GM19099 (cell line): ENCODE data around the gene PRPF31.

Experiments
- POLR2A ChIP-seq: IDR thresholded peaks from 3 replicates; pipeline ENCODE4 v1.6.1; 2011; ENCODE audit warnings: low read depth; ENCODE audit not compliant: insufficient read length; ENCODE audit errors: extremely low read depth

PRPF31 gene

GRCh38 chr19:54133957-54134590, 18.5 kb downstream of the PRPF31 start:
- TF ChIP-seq POLR2A, result no peak

- no peak for TF ChIP-seq POLR2A
These were observed 20.7 kb downstream of the PRPF31 start for GRCh38 chr19:54136086-54136863.

GRCh38 chr19:54136864-54137698, 21.5 kb downstream of the PRPF31 start:
- peak; percentile 81 for TF ChIP-seq POLR2A

DNA sequence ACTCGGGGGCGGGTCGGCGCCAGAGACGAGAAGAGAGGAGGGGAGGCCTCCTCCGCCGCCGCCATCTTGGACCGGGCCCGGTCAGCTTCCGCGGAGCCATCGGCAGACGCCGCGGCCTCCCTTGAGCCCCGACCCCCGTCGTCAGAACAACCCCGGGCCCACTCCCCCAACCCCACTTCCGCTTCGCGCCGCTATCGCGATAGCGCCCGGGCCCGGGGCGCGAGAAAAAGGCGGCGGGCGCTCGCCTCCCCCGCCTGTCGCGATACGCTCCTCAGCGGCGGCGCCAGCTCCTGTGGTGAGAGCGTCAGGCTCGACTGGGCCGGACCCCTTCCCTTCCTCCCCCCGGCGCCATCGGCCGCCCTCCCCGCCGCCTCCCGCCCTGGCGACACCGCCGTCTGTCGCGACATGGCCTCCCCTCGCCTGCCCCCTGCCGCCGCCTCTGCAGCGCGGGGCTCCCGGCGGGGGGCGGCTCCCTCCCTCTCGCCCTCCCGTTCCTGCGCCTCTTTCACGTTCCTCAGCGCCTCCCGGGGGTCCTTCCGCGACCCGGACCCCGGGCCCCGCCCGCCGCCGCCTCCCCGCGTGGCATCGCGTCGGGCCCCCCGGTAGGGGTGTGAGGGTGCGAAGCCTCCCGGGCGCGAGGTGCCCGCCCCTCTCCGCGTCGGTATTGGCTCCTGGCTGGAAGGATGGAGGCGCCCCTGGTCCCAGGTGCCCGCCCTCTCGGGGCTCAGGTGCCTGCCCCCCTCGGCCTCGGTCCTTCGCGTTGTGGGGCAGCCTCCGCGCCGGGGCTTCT, 22.3 kb downstream of the PRPF31 start, which contains the start of gene CNOT3:
Gene CNOT3 (plus strand): TSS at position 64 of the 790 bp plus-strand sequence. CDS start 5,217 bp downstream, outside the sequence.
- TF ChIP-seq POLR2A, result peak; percentile 87

DNA sequence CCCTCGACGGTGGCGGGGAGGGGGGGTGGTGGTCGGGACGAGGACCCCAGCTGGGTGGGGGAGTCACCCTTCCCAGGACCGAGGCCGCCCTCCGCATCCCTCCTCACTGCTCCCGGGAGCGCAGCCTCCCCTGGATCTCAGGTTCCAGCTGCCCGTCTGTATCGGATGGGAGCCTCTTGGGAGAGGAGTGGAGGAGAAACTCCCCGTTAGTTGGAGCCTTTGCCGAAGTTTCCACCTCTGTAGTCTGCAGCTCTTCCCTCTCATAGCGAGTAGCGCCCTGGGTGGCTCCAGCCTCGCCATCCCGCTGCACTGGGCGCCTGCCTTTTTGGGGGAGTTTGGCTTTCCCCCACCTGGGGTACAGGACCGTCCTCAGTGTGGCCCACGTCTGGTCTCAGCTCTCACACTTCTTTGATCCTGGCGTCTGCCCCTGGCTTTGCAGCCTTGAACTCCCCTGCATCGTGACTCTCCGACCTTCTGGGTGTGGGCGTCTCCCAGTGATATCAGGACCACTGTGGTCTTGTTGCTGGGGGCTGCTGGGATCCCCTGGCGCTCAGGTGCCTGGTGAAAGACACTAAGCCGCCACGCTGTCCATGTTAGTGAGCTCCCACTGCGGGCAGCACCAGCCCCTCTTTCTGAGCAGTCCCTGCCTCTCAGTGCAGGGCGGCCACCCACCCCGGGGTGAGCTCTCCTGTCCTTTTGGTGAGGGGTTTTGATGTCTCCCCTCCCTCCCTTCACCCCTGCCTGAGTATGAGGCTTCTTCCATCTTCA, 23.1 kb downstream of the PRPF31 start:
- TF ChIP-seq POLR2A, result no peak

GRCh38 chr19:54141356-54141755, 25.8 kb downstream of the PRPF31 start:
- TF ChIP-seq POLR2A, result no peak

DNA sequence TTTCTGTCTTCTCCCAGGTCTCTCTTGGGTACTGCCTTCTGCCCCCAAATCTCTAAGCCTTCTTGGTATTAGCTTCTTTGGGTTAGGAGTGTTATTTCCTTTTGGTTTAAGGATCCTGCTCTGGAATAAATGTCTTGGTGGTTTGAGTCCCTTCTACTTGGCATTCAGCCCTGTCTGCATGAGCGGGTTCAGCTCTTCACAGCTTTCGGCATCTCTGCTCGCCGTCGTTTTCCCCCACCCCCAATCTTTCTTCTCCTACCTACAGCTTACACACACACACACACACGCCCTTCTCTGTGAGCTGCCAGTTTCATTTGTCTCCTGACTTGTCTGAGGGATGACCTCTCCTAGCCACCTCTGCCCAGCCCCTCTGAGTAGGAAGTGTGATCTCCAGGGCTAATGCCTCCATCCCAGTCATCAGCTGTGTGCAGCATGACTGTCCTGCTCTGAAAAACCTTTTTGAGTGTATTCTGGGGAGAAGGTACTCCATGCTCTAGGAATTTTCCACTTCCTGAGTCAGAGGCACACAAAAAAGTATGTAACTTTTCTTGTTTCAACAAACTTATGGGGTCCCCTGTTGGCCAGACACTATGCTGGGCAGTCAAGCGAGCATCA, 26.7 kb downstream of the PRPF31 start:
- TF ChIP-seq POLR2A, result no peak

- no peak for TF ChIP-seq POLR2A
These were observed 30.1 kb downstream of the PRPF31 start for GRCh38 chr19:54145541-54146158.

- TF ChIP-seq POLR2A, result no peak
These were observed 32.1 kb downstream of the PRPF31 start for GRCh38 chr19:54147676-54148075.

DNA sequence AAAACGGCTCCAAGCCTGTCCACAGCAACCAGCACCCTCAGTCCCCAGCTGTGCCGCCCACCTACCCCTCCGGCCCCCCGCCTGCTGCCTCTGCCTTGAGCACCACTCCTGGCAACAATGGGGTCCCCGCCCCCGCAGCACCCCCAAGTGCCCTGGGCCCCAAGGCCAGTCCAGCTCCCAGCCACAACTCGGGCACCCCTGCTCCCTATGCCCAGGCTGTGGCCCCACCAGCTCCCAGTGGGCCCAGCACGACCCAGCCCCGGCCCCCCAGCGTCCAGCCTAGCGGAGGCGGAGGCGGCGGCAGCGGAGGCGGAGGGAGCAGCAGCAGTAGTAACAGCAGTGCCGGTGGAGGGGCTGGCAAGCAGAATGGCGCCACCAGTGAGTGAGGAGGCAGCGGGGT, 32.6 kb downstream of the PRPF31 start:
- TF ChIP-seq POLR2A, result no peak

DNA sequence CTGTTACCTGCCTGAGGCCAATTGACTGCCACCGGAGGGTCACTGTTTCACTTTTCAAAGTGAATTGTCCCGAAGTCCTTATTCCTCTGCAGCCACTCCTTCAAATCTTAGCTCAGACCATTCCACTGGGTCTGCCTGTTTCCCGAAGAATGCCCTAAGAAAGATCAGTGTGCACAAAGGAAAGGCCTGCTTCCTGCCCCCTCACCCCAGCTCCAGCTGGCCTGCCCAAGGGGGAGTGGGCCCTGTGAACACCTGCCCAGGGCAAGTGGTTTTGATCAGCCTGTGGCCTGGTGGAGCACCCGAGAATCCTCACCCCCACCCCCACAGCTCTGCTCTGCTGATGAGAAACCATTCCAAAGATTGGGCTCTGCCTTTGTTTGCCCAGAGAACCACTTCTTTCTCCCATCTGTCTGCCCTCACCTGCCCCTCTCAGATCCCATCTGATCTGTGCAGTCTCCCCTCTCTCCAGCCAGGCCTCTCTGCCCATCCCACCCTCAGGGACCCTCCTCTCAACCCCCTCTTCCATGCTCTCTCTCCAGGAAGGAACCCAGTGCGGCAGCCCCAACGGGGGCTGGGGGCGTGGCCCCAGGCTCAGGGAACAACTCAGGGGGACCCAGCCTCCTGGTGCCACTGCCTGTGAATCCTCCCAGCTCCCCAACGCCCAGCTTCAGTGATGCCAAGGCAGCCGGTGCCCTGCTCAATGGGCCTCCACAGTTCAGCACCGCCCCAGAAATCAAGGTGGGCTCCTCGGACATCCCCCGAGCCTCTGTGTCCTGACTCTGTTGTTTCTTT, 33.7 kb downstream of the PRPF31 start:
- TF ChIP-seq POLR2A, result no peak

DNA sequence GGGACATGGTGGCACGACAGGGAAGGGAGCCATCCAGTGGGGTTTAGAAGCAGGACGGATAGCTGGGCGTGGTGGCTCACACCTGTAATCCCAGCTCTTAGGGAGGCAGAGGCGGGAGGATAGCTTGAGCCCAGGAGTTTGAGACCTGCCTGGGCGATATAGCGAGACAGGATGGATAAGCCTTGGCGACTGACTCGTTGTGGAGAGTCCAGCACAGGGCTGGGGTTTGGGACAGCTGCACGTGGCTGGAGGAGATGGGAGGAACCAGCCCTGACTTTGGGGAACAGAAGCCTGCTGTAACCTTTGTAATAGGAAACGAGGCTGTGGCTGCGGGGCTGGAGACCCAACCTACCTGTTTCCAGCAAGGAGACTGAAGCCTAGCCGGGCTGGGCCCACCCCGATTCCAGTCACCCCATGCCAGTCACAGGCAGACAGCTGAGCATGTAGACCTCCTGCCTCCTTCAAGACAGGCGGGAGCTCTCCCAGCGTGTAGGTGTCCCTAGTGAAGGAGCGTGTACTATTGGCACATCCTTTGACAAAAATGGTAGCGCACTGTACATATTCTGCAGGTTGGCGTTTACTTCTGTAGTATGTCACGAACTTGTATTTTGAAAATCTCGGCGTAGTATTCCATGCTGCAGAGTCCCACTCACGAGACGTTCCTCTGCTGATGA, 35.9 kb downstream of the PRPF31 start:
- no peak for TF ChIP-seq POLR2A

DNA sequence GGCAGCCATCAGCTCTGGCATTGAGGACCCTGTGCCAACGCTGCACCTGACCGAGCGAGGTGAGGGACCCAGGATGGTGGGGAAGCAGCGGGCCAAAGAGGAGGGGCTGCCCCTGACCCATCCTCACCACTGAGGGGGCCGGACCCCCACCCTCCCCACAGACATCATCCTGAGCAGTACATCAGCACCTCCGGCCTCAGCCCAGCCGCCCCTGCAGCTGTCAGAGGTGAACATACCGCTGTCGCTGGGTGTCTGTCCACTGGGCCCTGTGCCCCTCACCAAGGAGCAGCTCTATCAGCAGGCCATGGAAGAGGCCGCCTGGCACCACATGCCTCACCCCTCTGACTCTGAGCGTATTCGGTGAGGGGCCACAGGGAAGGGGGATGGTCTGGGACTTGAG, 36.7 kb downstream of the PRPF31 start:
- TF ChIP-seq POLR2A, result no peak
